Calu3 (cell line): Measurements from ENCODE around the gene NKD1. TPM values are rescaled to one million over a fixed set of nuclear protein-coding genes. Genes with fewer than 3 reads are reported as not detected.

Experiments
- BruUV-seq: library from RNA; stranded (reverse); fragments of 400-500 nt; replicated peaks from 2 replicates; lab custom pipeline; 2021; lab: Mats Ljungman, UMichigan
- CTCF ChIA-PET: fragments of 300-600 bp; sonication (Branson Sonifier 250); formaldehyde crosslinking; loops from one replicate; lab custom pipeline; 2022; ENCODE audit warnings: antibody characterized with exemption; lab: Charles Lee
- DNase-seq: peaks from one replicate; pipeline ENCODE4 v3.0.0; 2022
- H3K27ac Mint-ChIP-seq: one replicate; pipeline ENCODE4 v1.8.0; 2022; ENCODE audit warnings: mixed read lengths; ENCODE audit not compliant: unreplicated experiment
- H3K27me3 Mint-ChIP-seq: one replicate; pipeline ENCODE4 v1.8.0; 2022; ENCODE audit warnings: mixed read lengths; ENCODE audit not compliant: unreplicated experiment
- H3K36me3 Mint-ChIP-seq: one replicate; pipeline ENCODE4 v1.8.0; 2022; ENCODE audit warnings: mild to moderate bottlenecking, moderate library complexity, mixed read lengths; ENCODE audit not compliant: insufficient read depth, unreplicated experiment
- H3K4me1 Mint-ChIP-seq: one replicate; pipeline ENCODE4 v1.8.0; 2022; ENCODE audit warnings: mild to moderate bottlenecking, low read depth, mixed read lengths; ENCODE audit not compliant: unreplicated experiment
- H3K4me3 Mint-ChIP-seq: one replicate; pipeline ENCODE4 v1.8.0; 2022; ENCODE audit warnings: mild to moderate bottlenecking, low read depth, moderate library complexity, mixed read lengths; ENCODE audit not compliant: unreplicated experiment
- H3K9me3 Mint-ChIP-seq: one replicate; pipeline ENCODE4 v1.8.0; 2022; ENCODE audit warnings: low read depth, mixed read lengths; ENCODE audit not compliant: unreplicated experiment
- CTCF ChIP-seq: fragments of 200-600 bp; IDR thresholded peaks from one replicate; pipeline ENCODE4 v1.8.0; 2022; ENCODE audit warnings: antibody characterized with exemption; ENCODE audit not compliant: unreplicated experiment
- intact Hi-C: fragments of 100-400 bp; cut with micrococcal nuclease; formaldehyde crosslinking; loops from one replicate; pipeline ENCODE4 v1.10.0; 2022; ENCODE audit not compliant: unreplicated experiment
- total RNA-seq: library from RNA; stranded (reverse); gene quantifications from 2 replicates; pipeline ENCODE4 v1.2.3, GENCODE V29; 2022

The NKD1 gene
- total RNA-seq, 1 experiment from 2014 or later = 0.31 TPM

DNA sequence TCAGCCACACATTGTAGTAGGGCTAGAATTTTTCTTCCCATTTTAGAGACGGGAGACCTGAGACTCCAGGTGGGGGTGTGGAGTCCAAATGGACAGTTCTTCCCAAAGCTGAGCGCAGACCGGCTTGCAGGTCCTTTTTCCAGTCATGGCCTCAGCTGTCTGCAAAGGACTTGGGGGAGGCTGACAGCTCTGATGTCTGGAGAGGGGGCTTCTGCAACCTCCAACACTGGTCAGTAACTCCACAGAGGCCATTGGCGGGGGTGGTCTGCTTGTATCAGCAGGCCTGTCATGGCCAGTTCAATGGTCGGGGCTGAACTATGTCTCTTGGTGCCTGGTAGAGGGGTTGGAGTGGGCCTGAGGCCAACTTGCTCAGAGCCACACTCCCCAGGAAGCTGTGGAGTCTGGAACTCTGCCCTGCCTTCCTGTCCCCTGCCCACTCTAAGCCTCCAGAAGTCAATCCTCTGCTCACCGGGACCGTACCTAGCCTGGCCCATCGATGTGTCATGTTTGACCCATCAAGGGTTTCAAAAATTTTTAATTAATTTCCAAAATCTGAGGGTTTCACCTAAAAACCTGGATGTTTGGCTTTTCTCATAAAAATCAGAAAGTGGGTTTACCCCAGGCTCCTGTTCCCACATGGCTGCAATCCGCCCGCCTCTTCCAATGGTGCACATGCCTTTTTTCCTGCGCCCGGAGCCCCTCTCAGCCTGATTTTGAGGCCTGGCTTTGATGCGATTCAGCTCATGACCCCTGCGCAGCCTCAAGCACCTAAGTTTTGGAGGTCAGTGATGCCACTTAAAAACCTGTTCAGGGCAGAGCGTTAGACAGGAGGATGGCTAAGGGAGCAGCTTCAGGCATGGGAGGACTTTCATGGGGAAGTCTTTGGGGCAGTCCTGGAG, 93.0 kb downstream of the NKD1 start:
- Mint-ChIP-seq H3K27me3 (peaks cover 98% of the 10 kb centered on the region), H3K36me3 (no peaks in the 10 kb centered on the region), H3K4me1 (no peaks in the 10 kb centered on the region), H3K4me3 (no peak overlapping the region), H3K27ac (no peak overlapping the region), H3K9me3 (no peaks in the 10 kb centered on the region)
- CTCF ChIA-PET = no interaction called here
- no TSS peak for BruUV-seq
- intact Hi-C loops = no loop called here
- no peak for TF ChIP-seq CTCF
- DNase-seq = no peak

GRCh38 chr16:50641818-50642187, 93.6 kb downstream of the NKD1 start:
- H3K36me3 Mint-ChIP-seq = no peaks in the 10 kb centered on the region
- H3K9me3 Mint-ChIP-seq = no peaks in the 10 kb centered on the region
- no peak overlapping the region for H3K27ac Mint-ChIP-seq
- no peak for TF ChIP-seq CTCF
- no peak overlapping the region for H3K4me3 Mint-ChIP-seq
- no TSS peak for BruUV-seq
- CTCF ChIA-PET = no interaction called here
- H3K27me3 Mint-ChIP-seq = peaks cover 98% of the 10 kb centered on the region
- H3K4me1 Mint-ChIP-seq = no peaks in the 10 kb centered on the region
- intact Hi-C loops = no loop called here
- DNase-seq = no peak

- H3K27me3 Mint-ChIP-seq = peaks cover 98% of the 10 kb centered on the region
- DNase-seq = no peak
- H3K4me3 Mint-ChIP-seq = no peak overlapping the region
- no peaks in the 10 kb centered on the region for H3K9me3 Mint-ChIP-seq
- no peak overlapping the region for H3K27ac Mint-ChIP-seq
- no peaks in the 10 kb centered on the region for H3K36me3 Mint-ChIP-seq
- TF ChIP-seq CTCF = no peak
- H3K4me1 Mint-ChIP-seq = no peaks in the 10 kb centered on the region
- BruUV-seq = no TSS peak
- CTCF ChIA-PET = no interaction called here
- intact Hi-C loops = no loop called here
Observed at GRCh38 chr16:50642349-50642748, 94.2 kb downstream of the NKD1 start.

DNA sequence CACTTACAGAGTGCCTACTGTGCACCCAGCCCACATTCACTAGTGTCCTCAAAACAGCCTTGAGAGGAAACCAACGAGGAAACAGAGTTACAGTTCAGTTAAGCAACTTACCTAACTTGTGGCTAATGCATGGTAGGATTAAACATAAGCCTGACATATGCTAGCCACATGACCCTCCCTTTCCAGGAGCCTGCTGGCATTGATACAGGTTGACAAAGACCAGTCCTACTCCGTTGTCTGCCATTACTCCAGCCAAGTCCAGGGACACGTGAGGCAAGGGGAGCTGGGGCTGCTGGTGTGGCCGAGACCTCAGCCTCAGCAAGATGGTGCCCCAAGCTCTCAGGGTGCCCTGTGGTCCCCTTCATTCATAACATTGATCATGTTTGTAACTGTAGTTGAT, 95.0 kb downstream of the NKD1 start:
- no peak for TF ChIP-seq CTCF
- H3K36me3 Mint-ChIP-seq = no peaks in the 10 kb centered on the region
- no peak overlapping the region for H3K4me3 Mint-ChIP-seq
- peaks cover 98% of the 10 kb centered on the region for H3K27me3 Mint-ChIP-seq
- intact Hi-C loops = no loop called here
- no peaks in the 10 kb centered on the region for H3K9me3 Mint-ChIP-seq
- H3K4me1 Mint-ChIP-seq = no peaks in the 10 kb centered on the region
- CTCF ChIA-PET = interaction anchor here (0.8 kb wide), 1 partner anchor 20 kb away, joined by 3 read pairs; no protein-coding TSS in a partner anchor
- no peak for DNase-seq
- BruUV-seq = no TSS peak
- no peak overlapping the region for H3K27ac Mint-ChIP-seq
